Stimulated activated CD8-positive, alpha-beta memory T cell treated with anti-CD3 and anti-CD28 coated beads, Interleukin-4, amount 100 ng/mL, for 24 hours (primary cell): ENCODE measurements around the gene S100P.
"Not testable (repeated sequence)": the region's sequence is repeated elsewhere in the genome, so short reads cannot be mapped to it uniquely, and the experiment has no call there.

Experiments
- DNase-seq: peaks from one replicate; pipeline ENCODE4 v3.0.0-alpha.2; 2020; ENCODE audit warnings: low read depth

S100P gene

GRCh38 chr4:6693231-6694176 is at the start of gene S100P:
Gene S100P, plus strand, starts transcription at chr4:6693878. Its CDS starts 55 bp downstream, at chr4:6693933.
- no peak for DNase-seq

- DNase-seq: no peak
Measured at GRCh38 chr4:6644792-6645530, 48.7 kb upstream of the S100P start.

- no peak for DNase-seq
Measured at GRCh38 chr4:6647169-6647568, 46.5 kb upstream of the S100P start.

- no peak for DNase-seq
Measured at GRCh38 chr4:6647582-6648230, 46.0 kb upstream of the S100P start.

- DNase-seq: no peak
Measured at GRCh38 chr4:6649216-6649615, 44.5 kb upstream of the S100P start.

- DNase-seq: not testable (repeated sequence)
Measured at GRCh38 chr4:6654211-6654610, 39.5 kb upstream of the S100P start.

- DNase-seq: not testable (repeated sequence)
Measured at GRCh38 chr4:6655291-6655690, 38.4 kb upstream of the S100P start.

- no peak for DNase-seq
Measured at GRCh38 chr4:6655924-6656323, 37.8 kb upstream of the S100P start.

GRCh38 chr4:6657242-6658208 is 36.2 kb upstream of the S100P start:
- no peak for DNase-seq

- no peak for DNase-seq
Measured at GRCh38 chr4:6658209-6658595, 35.5 kb upstream of the S100P start.

GRCh38 chr4:6658597-6659075 is 35.0 kb upstream of the S100P start:
- peak; percentile 35 for DNase-seq

GRCh38 chr4:6659897-6660296 is 33.8 kb upstream of the S100P start:
- DNase-seq: no peak

GRCh38 chr4:6660430-6660829 is 33.2 kb upstream of the S100P start:
- no peak for DNase-seq

- no peak for DNase-seq
Measured at GRCh38 chr4:6662591-6662990, 31.1 kb upstream of the S100P start.

GRCh38 chr4:6663596-6664393 is 29.9 kb upstream of the S100P start:
- DNase-seq: no peak

GRCh38 chr4:6665320-6665654 is 28.4 kb upstream of the S100P start:
- no peak for DNase-seq

GRCh38 chr4:6668391-6668790 is 25.3 kb upstream of the S100P start:
- DNase-seq: no peak

- DNase-seq: no peak
Measured at GRCh38 chr4:6671648-6672047, 22.0 kb upstream of the S100P start.

- DNase-seq: no peak
Measured at GRCh38 chr4:6672131-6672530, 21.5 kb upstream of the S100P start.

- not testable (repeated sequence) for DNase-seq
Measured at GRCh38 chr4:6672541-6673190, 21.0 kb upstream of the S100P start.
